WTC11 (cell line): ENCODE data around the gene WDR59. TPM values are rescaled to one million over a fixed set of nuclear protein-coding genes. Genes with fewer than 3 reads are reported as not detected.

Source experiments
- ATAC-seq: fragments of 200-7000 bp; cut with Tn5 transposase; 2 replicates; pipeline ENCODE4 v1.10.0; 2021; ENCODE audit warnings: mild to moderate bottlenecking, moderate library complexity
- CTCF ChIA-PET: fragments of 300-600 bp; sonication (Branson Sonifier 250); formaldehyde crosslinking; loops from one replicate; lab custom pipeline; 2021; ENCODE audit warnings: antibody characterized with exemption; lab: Charles Lee
- POLR2A ChIA-PET: fragments of 350-600 bp; sonication (Branson Sonifier 250); formaldehyde crosslinking; loops from one replicate; lab custom pipeline; 2021; ENCODE audit warnings: antibody characterized with exemption; lab: Charles Lee
- DNase-seq: peaks from one replicate; pipeline ENCODE4 v3.0.0; 2021; ENCODE audit warnings: low spot score
- H3K27ac Mint-ChIP-seq: 2 replicates; pipeline ENCODE4 v1.8.0; 2021; ENCODE audit warnings: mixed read lengths
- H3K27me3 Mint-ChIP-seq: 2 replicates; pipeline ENCODE4 v1.8.0; 2021; ENCODE audit warnings: low read depth, mild to moderate bottlenecking, moderate library complexity, mixed read lengths
- H3K36me3 Mint-ChIP-seq: 2 replicates; pipeline ENCODE4 v1.8.0; 2021; ENCODE audit warnings: mixed read lengths
- H3K4me1 Mint-ChIP-seq: 2 replicates; pipeline ENCODE4 v1.8.0; 2022; ENCODE audit warnings: mixed read lengths
- H3K4me3 Mint-ChIP-seq: 2 replicates; pipeline ENCODE4 v1.8.0; 2021; ENCODE audit warnings: mild to moderate bottlenecking, moderate library complexity, mixed read lengths
- H3K9me3 Mint-ChIP-seq: 2 replicates; pipeline ENCODE4 v1.8.0; 2021; ENCODE audit warnings: mixed read lengths
- AR ChIP-seq: fragments of 250-450 bp; sonication (Bioruptor Pico); IDR thresholded peaks from 2 replicates; pipeline ENCODE4 v1.9.0; 2021; ENCODE audit warnings: mild to moderate bottlenecking
- CREB1 ChIP-seq: sonication (generic); formaldehyde crosslinking; IDR thresholded peaks from 2 replicates; pipeline ENCODE4 v1.8.0; 2023; ENCODE audit warnings: mild to moderate bottlenecking, missing genetic modification reagents
- E2F1 ChIP-seq: sonication (generic); formaldehyde crosslinking; IDR thresholded peaks from 2 replicates; pipeline ENCODE4 v1.8.0; 2022; ENCODE audit warnings: mild to moderate bottlenecking, missing genetic modification reagents
- FOXK1 ChIP-seq: sonication (generic); formaldehyde crosslinking; IDR thresholded peaks from 2 replicates; pipeline ENCODE4 v1.8.0; 2022; ENCODE audit warnings: mild to moderate bottlenecking, moderate library complexity, missing genetic modification reagents
- GABPB1 ChIP-seq: sonication (generic); formaldehyde crosslinking; IDR thresholded peaks from 2 replicates; pipeline ENCODE4 v1.8.1; 2023; ENCODE audit warnings: mild to moderate bottlenecking, missing genetic modification reagents
- HMGXB4 ChIP-seq: sonication (generic); formaldehyde crosslinking; IDR thresholded peaks from 2 replicates; pipeline ENCODE4 v1.8.1; 2023; ENCODE audit warnings: mild to moderate bottlenecking, moderate library complexity, missing genetic modification reagents
- NFE2L1 ChIP-seq: sonication (generic); formaldehyde crosslinking; IDR thresholded peaks from 2 replicates; pipeline ENCODE4 v1.8.1; 2023; ENCODE audit warnings: missing genetic modification reagents
- NR3C1 ChIP-seq: sonication (generic); formaldehyde crosslinking; conservative IDR thresholded peaks from 2 replicates; pipeline ENCODE4 v1.8.1; 2023; ENCODE audit warnings: low read depth, mild to moderate bottlenecking, missing genetic modification reagents
- OVOL2 ChIP-seq: fragments of 250-450 bp; sonication (Bioruptor Pico); IDR thresholded peaks from 2 replicates; pipeline ENCODE4 v1.9.0; 2021; ENCODE audit warnings: mild to moderate bottlenecking, borderline replicate concordance
- RORB ChIP-seq: fragments of 250-450 bp; sonication (Bioruptor Pico); IDR thresholded peaks from 2 replicates; pipeline ENCODE4 v1.9.0; 2021; ENCODE audit warnings: mild to moderate bottlenecking
- SMAD4 ChIP-seq: sonication (generic); formaldehyde crosslinking; IDR thresholded peaks from 2 replicates; pipeline ENCODE4 v1.8.0; 2022; ENCODE audit warnings: mild to moderate bottlenecking, missing genetic modification reagents
- ZNF138 ChIP-seq: sonication (generic); formaldehyde crosslinking; conservative IDR thresholded peaks from 2 replicates; pipeline ENCODE4 v1.8.1; 2022; ENCODE audit warnings: mild to moderate bottlenecking, moderate library complexity, missing genetic modification reagents
- ZNF232 ChIP-seq: sonication (generic); formaldehyde crosslinking; IDR thresholded peaks from 2 replicates; pipeline ENCODE4 v1.8.0; 2022; ENCODE audit warnings: mild to moderate bottlenecking, missing genetic modification reagents
- ZNF416 ChIP-seq: fragments of 250-450 bp; sonication (Bioruptor Pico); IDR thresholded peaks from 2 replicates; pipeline ENCODE4 v1.9.0; 2021; ENCODE audit warnings: mild to moderate bottlenecking, inconsistent platforms
- ZNF425 ChIP-seq: fragments of 250-450 bp; sonication (Bioruptor Pico); conservative IDR thresholded peaks from 2 replicates; pipeline ENCODE4 v1.9.0; 2021; ENCODE audit warnings: mild to moderate bottlenecking
- ZNF671 ChIP-seq: fragments of 250-450 bp; sonication (Bioruptor Pico); IDR thresholded peaks from 2 replicates; pipeline ENCODE4 v1.8.0; 2021; ENCODE audit warnings: mild to moderate bottlenecking
- ZSCAN18 ChIP-seq: fragments of 250-450 bp; sonication (Bioruptor Pico); IDR thresholded peaks from 2 replicates; pipeline ENCODE4 v2.1.2; 2022; ENCODE audit warnings: mild to moderate bottlenecking, moderate library complexity
- total RNA-seq: library from RNA; stranded (reverse); gene quantifications from 3 replicates; pipeline ENCODE4 v1.2.3, GENCODE V29; 2021
- TF ChIP-seq, protein P1 (sequence below): sonication (generic); formaldehyde crosslinking; IDR thresholded peaks from 2 replicates; pipeline ENCODE4 v1.8.0; 2022; ENCODE audit warnings: mild to moderate bottlenecking, missing genetic modification reagents
- TF ChIP-seq, protein P2 (sequence below): sonication (generic); formaldehyde crosslinking; IDR thresholded peaks from 2 replicates; pipeline ENCODE4 v1.8.1; 2022; ENCODE audit warnings: low read depth, mild to moderate bottlenecking, moderate library complexity, missing genetic modification reagents, borderline replicate concordance

WDR59 gene
- total RNA-seq, 1 experiment from 2014 or later: 100 TPM

- POLR2A ChIA-PET: no interaction called here
- Mint-ChIP-seq H3K27ac (no peak overlapping the region), H3K27me3 (peaks cover 3% of the 10 kb centered on the region; the same call in 1 of the 2 replicates), H3K9me3 (no peaks in the 10 kb centered on the region), H3K4me3 (no peak overlapping the region), H3K36me3 (no peaks in the 10 kb centered on the region), H3K4me1 (peaks cover 13% of the 10 kb centered on the region)
- ATAC-seq: no peak
- TF ChIP-seq ZNF671 (CRISPR knock-in tag) (no peak), ZNF138 (CRISPR knock-in tag) (no peak), NR3C1 (no peak), GABPB1 (no peak), ZNF232 (CRISPR knock-in tag) (no peak), HMGXB4 (no peak), CREB1 (no peak), RORB (CRISPR knock-in tag) (no peak), ZSCAN18 (no peak), E2F1 (CRISPR knock-in tag) (no peak), ZNF425 (CRISPR knock-in tag) (no peak), OVOL2 (no peak), ZNF416 (CRISPR knock-in tag) (no peak), NFE2L1 (CRISPR knock-in tag) (no peak), FOXK1 (CRISPR knock-in tag) (no peak), AR (CRISPR knock-in tag) (no peak), SMAD4 (CRISPR knock-in tag) (no peak)
- TF ChIP-seq, protein P1, sequence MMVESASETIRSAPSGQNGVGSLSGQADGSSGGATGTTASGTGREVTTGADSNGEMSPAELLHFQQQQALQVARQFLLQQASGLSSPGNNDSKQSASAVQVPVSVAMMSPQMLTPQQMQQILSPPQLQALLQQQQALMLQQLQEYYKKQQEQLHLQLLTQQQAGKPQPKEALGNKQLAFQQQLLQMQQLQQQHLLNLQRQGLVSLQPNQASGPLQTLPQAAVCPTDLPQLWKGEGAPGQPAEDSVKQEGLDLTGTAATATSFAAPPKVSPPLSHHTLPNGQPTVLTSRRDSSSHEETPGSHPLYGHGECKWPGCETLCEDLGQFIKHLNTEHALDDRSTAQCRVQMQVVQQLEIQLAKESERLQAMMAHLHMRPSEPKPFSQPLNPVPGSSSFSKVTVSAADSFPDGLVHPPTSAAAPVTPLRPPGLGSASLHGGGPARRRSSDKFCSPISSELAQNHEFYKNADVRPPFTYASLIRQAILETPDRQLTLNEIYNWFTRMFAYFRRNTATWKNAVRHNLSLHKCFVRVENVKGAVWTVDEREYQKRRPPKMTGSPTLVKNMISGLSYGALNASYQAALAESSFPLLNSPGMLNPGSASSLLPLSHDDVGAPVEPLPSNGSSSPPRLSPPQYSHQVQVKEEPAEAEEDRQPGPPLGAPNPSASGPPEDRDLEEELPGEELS: no peak
- TF ChIP-seq, protein P2, sequence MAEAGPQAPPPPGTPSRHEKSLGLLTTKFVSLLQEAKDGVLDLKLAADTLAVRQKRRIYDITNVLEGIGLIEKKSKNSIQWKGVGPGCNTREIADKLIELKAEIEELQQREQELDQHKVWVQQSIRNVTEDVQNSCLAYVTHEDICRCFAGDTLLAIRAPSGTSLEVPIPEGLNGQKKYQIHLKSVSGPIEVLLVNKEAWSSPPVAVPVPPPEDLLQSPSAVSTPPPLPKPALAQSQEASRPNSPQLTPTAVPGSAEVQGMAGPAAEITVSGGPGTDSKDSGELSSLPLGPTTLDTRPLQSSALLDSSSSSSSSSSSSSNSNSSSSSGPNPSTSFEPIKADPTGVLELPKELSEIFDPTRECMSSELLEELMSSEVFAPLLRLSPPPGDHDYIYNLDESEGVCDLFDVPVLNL (CRISPR knock-in tag): no peak
- DNase-seq: no peak
- CTCF ChIA-PET: interaction anchor here (1.3 to 1.7 kb wide), 2 partner anchors 16 kb away, joined by 4 to 6 read pairs; no protein-coding TSS in a partner anchor
Observed at GRCh38 chr16:74846714-74847113, 138.2 kb downstream of the WDR59 start.
